Neural crest cell (in vitro differentiated cells): Measurements from ENCODE around the gene PDE7B. TPM values are rescaled to one million over a fixed set of nuclear protein-coding genes. Genes with fewer than 3 reads are reported as not detected.
A peak's percentile ranks its signal among the peaks of the same experiment; 100 is the strongest.

ENCODE experiments used
- DNase-seq: peaks from one replicate; pipeline ENCODE4 v3.0.0; 2021; ENCODE audit warnings: low read depth, mixed read lengths, low spot score
- H3K27ac Mint-ChIP-seq: one replicate; pipeline ENCODE4 v1.8.0; 2021; ENCODE audit warnings: mild to moderate bottlenecking, mixed read lengths; ENCODE audit not compliant: unreplicated experiment
- H3K27me3 Mint-ChIP-seq: 2 replicates; pipeline ENCODE4 v1.8.0; 2021; ENCODE audit warnings: low read depth, mild to moderate bottlenecking, mixed read lengths
- H3K36me3 Mint-ChIP-seq: 2 replicates; pipeline ENCODE4 v1.8.0; 2021; ENCODE audit warnings: low read depth, mild to moderate bottlenecking, mixed read lengths
- H3K4me1 Mint-ChIP-seq: 2 replicates; pipeline ENCODE4 v1.8.0; 2021; ENCODE audit warnings: mixed read lengths
- H3K4me3 Mint-ChIP-seq: one replicate; pipeline ENCODE4 v1.8.0; 2021; ENCODE audit warnings: mild to moderate bottlenecking, mixed read lengths
- H3K9me3 Mint-ChIP-seq: 2 replicates; pipeline ENCODE4 v1.8.0; 2021; ENCODE audit warnings: mixed read lengths
- total RNA-seq: library from RNA; stranded (reverse); gene quantifications from 2 replicates; pipeline ENCODE4 v1.2.1, GENCODE V29; 2021
- TF ChIP-seq, protein P1 (sequence below): fragments of 200-600 bp; sonication (generic); conservative IDR thresholded peaks from 2 replicates; pipeline ENCODE4 v1.5.0; 2021; ENCODE audit warnings: antibody characterized with exemption, mild to moderate bottlenecking

PDE7B gene
- total RNA-seq, 1 donor from 2014 or later: 0.58 TPM

DNA sequence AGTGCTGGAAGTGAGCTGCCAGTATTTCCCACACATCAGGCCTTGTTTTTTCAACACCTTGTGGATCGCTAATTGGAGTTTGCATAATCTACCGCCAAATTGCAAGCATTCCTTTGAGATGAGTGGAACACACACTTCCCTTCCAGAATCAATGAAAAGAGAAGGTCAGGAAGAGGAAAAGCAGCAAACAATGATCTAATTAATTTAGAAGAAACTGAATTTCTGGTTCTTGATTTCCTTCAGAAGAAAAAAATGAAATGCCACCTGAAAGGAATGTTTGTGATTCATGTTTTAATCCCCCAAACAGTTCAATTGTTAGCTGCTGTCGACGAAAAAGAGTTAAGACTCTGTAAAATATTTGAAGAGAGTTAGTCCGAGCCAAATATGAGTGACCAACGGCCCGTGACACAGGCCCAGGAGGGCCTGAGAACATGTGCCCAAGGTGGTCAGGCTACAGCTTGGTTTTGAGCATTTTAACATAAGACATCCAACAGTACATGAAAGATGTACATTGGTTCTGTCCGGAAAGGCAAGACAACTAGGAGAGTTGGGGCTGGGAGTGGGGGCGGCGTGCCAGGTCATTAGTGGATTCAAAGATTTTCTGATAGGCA lies 216.3 kb downstream of the PDE7B start:
- H3K27me3 Mint-ChIP-seq: no peaks in the 10 kb centered on the region
- peak overlapping the region; percentile 48 for H3K27ac Mint-ChIP-seq
- H3K4me1 Mint-ChIP-seq: no peaks in the 10 kb centered on the region
- no peak overlapping the region for H3K4me3 Mint-ChIP-seq
- H3K9me3 Mint-ChIP-seq: no peaks in the 10 kb centered on the region
- no peaks in the 10 kb centered on the region for H3K36me3 Mint-ChIP-seq
- no peak for DNase-seq
- TF ChIP-seq, protein P1, sequence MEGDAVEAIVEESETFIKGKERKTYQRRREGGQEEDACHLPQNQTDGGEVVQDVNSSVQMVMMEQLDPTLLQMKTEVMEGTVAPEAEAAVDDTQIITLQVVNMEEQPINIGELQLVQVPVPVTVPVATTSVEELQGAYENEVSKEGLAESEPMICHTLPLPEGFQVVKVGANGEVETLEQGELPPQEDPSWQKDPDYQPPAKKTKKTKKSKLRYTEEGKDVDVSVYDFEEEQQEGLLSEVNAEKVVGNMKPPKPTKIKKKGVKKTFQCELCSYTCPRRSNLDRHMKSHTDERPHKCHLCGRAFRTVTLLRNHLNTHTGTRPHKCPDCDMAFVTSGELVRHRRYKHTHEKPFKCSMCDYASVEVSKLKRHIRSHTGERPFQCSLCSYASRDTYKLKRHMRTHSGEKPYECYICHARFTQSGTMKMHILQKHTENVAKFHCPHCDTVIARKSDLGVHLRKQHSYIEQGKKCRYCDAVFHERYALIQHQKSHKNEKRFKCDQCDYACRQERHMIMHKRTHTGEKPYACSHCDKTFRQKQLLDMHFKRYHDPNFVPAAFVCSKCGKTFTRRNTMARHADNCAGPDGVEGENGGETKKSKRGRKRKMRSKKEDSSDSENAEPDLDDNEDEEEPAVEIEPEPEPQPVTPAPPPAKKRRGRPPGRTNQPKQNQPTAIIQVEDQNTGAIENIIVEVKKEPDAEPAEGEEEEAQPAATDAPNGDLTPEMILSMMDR: no peak

DNA sequence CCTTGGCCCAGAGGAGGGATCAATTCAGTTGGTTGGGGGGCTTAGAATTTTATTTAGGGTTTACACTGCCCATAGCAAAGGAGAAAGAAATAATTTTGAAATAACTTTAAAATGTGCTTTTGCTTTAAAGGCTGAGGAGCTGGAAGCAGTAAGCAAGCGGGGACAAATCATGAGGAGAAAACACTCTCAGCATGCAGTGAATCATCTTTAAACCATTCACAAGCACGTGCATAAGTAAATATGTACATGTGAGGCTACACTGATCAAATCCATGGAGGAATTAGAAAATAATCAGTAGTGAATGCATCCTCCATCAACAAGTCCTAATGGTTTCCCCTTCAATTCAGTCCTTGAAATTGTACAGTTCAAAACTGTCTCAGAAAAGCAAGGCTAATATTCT lies 217.6 kb downstream of the PDE7B start:
- TF ChIP-seq, protein P1: no peak
- no peaks in the 10 kb centered on the region for H3K9me3 Mint-ChIP-seq
- no peak overlapping the region for H3K4me3 Mint-ChIP-seq
- no peaks in the 10 kb centered on the region for H3K36me3 Mint-ChIP-seq
- H3K27ac Mint-ChIP-seq: no peak overlapping the region
- no peaks in the 10 kb centered on the region for H3K4me1 Mint-ChIP-seq
- no peaks in the 10 kb centered on the region for H3K27me3 Mint-ChIP-seq
- no peak for DNase-seq

DNA sequence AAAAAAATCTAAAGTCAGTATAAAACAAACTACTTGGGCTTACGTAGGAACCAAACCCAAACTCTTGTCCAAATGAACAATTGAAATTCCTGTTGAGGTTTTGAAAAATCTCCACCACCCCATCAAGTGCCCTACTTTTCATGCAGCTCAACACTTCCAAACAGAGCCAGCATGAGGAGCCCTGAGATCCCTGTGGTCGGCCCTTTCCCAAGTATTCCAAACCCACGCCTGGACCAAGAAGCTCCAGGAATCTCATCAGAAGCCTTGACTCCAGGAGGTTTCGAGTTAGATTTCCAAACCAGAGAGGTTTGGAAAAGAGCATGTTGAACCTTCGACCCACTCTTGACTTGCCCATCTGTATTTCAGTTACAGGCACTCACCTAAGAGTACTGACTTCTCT lies 219.3 kb downstream of the PDE7B start:
- DNase-seq: no peak
- peaks cover 3% of the 10 kb centered on the region for H3K9me3 Mint-ChIP-seq
- no peak overlapping the region for H3K27ac Mint-ChIP-seq
- H3K27me3 Mint-ChIP-seq: no peaks in the 10 kb centered on the region
- H3K4me1 Mint-ChIP-seq: no peaks in the 10 kb centered on the region
- no peaks in the 10 kb centered on the region for H3K36me3 Mint-ChIP-seq
- H3K4me3 Mint-ChIP-seq: no peak overlapping the region
- TF ChIP-seq, protein P1: no peak

DNA sequence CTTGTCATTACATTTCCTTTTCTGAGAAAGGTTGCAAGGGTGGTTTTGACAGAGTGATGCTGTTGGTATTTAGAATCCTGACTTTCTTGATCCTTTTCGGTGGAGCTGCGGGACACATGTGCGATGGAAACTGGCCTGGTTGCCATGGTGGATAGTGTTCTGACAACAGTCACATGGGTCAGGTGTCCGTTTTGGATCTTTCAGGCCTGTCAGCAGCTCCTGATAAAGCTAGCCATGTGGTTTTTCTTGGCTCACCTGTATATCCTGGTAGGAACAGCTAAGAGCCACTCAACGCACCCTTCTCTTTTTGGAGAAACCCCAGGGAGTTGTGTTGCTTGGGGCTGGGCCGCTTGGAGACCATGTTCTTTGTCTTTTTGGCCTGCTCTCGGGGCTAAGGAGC lies 221.2 kb downstream of the PDE7B start:
- Mint-ChIP-seq H3K9me3 (peaks cover 3% of the 10 kb centered on the region), H3K4me1 (no peaks in the 10 kb centered on the region), H3K27me3 (no peaks in the 10 kb centered on the region), H3K4me3 (no peak overlapping the region), H3K27ac (no peak overlapping the region), H3K36me3 (no peaks in the 10 kb centered on the region)
- DNase-seq: no peak
- TF ChIP-seq, protein P1: no peak

DNA sequence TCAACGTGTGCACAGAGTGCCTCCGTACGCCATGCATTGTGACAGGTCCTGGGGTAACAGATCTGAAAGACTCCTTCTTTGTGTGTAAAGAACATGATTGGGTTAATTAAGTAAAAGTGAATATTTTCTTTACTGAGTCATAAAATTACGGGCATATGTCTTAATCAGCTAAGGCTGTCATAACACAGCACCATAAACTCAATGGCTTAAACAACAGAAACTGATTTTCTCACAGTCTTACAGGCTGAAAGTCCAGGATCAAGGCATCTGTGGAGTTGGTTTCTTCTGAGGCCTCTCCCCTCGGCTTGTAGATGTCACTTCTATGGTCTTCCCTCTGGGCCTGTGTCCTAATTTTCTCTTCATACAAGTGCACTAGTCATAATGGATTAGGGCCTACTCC lies 221.7 kb downstream of the PDE7B start:
- peaks cover 3% of the 10 kb centered on the region for H3K9me3 Mint-ChIP-seq
- TF ChIP-seq, protein P1: no peak
- no peaks in the 10 kb centered on the region for H3K4me1 Mint-ChIP-seq
- no peak overlapping the region for H3K4me3 Mint-ChIP-seq
- H3K27me3 Mint-ChIP-seq: no peaks in the 10 kb centered on the region
- peak overlapping the region; percentile 67 for H3K27ac Mint-ChIP-seq
- no peak for DNase-seq
- no peaks in the 10 kb centered on the region for H3K36me3 Mint-ChIP-seq

DNA sequence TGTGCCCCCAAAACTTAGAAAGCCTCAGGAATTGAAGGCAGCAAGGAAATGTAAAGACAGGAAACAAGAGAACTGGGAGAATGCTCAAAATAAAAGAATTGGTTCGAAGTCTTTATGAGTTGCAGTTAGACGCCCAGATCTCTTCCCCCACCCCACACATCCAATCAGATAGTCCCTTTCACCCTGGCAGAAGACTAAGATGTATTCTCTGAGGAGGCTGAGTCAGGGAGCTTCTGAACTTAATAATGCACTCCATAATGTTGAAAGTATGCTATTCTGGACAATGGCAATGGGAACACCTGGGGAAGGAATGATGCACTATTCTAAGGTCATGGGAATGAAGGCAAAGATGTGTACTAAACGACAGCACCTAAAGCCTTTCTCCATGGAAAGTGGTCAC lies 225.0 kb downstream of the PDE7B start:
- no peak overlapping the region for H3K4me3 Mint-ChIP-seq
- TF ChIP-seq, protein P1: no peak
- no peaks in the 10 kb centered on the region for H3K36me3 Mint-ChIP-seq
- no peaks in the 10 kb centered on the region for H3K27me3 Mint-ChIP-seq
- H3K27ac Mint-ChIP-seq: no peak overlapping the region
- peaks cover 3% of the 10 kb centered on the region for H3K9me3 Mint-ChIP-seq
- no peaks in the 10 kb centered on the region for H3K4me1 Mint-ChIP-seq
- no peak for DNase-seq
